Activated T-helper 1 cell treated with anti-CD3 and anti-CD28 coated beads, Interleukin-2, amount 50 U/mL, for 16 hours (primary cell): Measurements from ENCODE around the gene JAG1.

ENCODE experiments used
- DNase-seq, 2 donors: peaks; one replicate each; pipeline ENCODE4 v3.0.0-alpha.2; 2020; ENCODE audit warnings: low read depth in 1 of 2, low spot score in 1 of 2

JAG1 gene

GRCh38 chr20:10699941-10700340 lies 26.1 kb upstream of the JAG1 start:
- DNase-seq, result no peak

GRCh38 chr20:10699489-10699888 lies 25.7 kb upstream of the JAG1 start:
- DNase-seq, result no peak

- no peak for DNase-seq
Observed at GRCh38 chr20:10696650-10697049, 22.9 kb upstream of the JAG1 start.

- DNase-seq, result no peak
Observed at GRCh38 chr20:10689385-10689784, 15.6 kb upstream of the JAG1 start.

GRCh38 chr20:10687895-10688294 lies 14.1 kb upstream of the JAG1 start:
- DNase-seq, result no peak

GRCh38 chr20:10686356-10687133 lies 12.7 kb upstream of the JAG1 start:
- DNase-seq, result no peak

- DNase-seq, result no peak
Observed at GRCh38 chr20:10683537-10683936, 9.7 kb upstream of the JAG1 start.

GRCh38 chr20:10682939-10683338 lies 9.1 kb upstream of the JAG1 start:
- DNase-seq, result no peak

GRCh38 chr20:10681494-10681893 lies 7.7 kb upstream of the JAG1 start:
- no peak for DNase-seq

GRCh38 chr20:10680571-10680970 lies 6.8 kb upstream of the JAG1 start:
- no peak for DNase-seq

GRCh38 chr20:10679269-10679668 lies 5.5 kb upstream of the JAG1 start:
- no peak for DNase-seq

GRCh38 chr20:10676518-10676917 lies 2.7 kb upstream of the JAG1 start:
- no peak for DNase-seq

GRCh38 chr20:10675450-10675848 lies 1.6 kb upstream of the JAG1 start:
- no peak for DNase-seq

GRCh38 chr20:10674684-10675449 lies 1.1 kb upstream of the JAG1 start:
- DNase-seq, result no peak

- no peak for DNase-seq
Observed at GRCh38 chr20:10673176-10673841, 490 bp downstream of the JAG1 start.

GRCh38 chr20:10672624-10673127 lies 1.1 kb downstream of the JAG1 start:
- no peak for DNase-seq

GRCh38 chr20:10671919-10672623 lies 1.7 kb downstream of the JAG1 start:
- no peak for DNase-seq

- no peak for DNase-seq
Observed at GRCh38 chr20:10671221-10671918, 2.4 kb downstream of the JAG1 start.

- DNase-seq, result no peak
Observed at GRCh38 chr20:10670501-10671220, 3.1 kb downstream of the JAG1 start.
